GM13977 (cell line): ENCODE measurements around the gene TMEM63A.

ENCODE experiments used
- DNase-seq: peaks from one replicate; pipeline ENCODE4 v3.0.0; 2012; ENCODE audit warnings: low spot score
- CTCF ChIP-seq: IDR thresholded peaks from 2 replicates; pipeline ENCODE4 v1.5.1; 2012; ENCODE audit warnings: mild to moderate bottlenecking, control low read depth; ENCODE audit not compliant: insufficient read depth; ENCODE audit errors: extremely low read depth, missing control alignments
- in situ Hi-C: fragments of 300-500 bp; cut with MboI; formaldehyde crosslinking; loops from one replicate; pipeline ENCODE4 v1.12.0; 2022; ENCODE audit warnings: low sequenced_read_pairs, low pct_unique_long_range_greater_than_20kb, mixed read lengths, inconsistent platforms; ENCODE audit not compliant: unreplicated experiment

TMEM63A gene

GRCh38 chr1:225917101-225917500 is 34.9 kb upstream of the TMEM63A start:
- DNase-seq, result no peak
- no peak for TF ChIP-seq CTCF
- in situ Hi-C loops, result no loop called here

- in situ Hi-C loops, result no loop called here
- no peak for DNase-seq
These were observed 33.4 kb upstream of the TMEM63A start for GRCh38 chr1:225915538-225915991.

GRCh38 chr1:225914947-225915346 is 32.8 kb upstream of the TMEM63A start:
- DNase-seq, result no peak
- in situ Hi-C loops, result no loop called here
- no peak for TF ChIP-seq CTCF

More at GRCh38 chr1:225915538-225915991, 33.4 kb upstream of the TMEM63A start:
- TF ChIP-seq CTCF, result no peak

GRCh38 chr1:225914391-225914790 is 32.2 kb upstream of the TMEM63A start:
- in situ Hi-C loops, result no loop called here
- no peak for TF ChIP-seq CTCF
- DNase-seq, result no peak

GRCh38 chr1:225911191-225912130 is 29.3 kb upstream of the TMEM63A start:
- in situ Hi-C loops, result no loop called here
- peak; percentile 79 for TF ChIP-seq CTCF
- DNase-seq, result peak; percentile 82

- no peak for TF ChIP-seq CTCF
- in situ Hi-C loops, result no loop called here
- DNase-seq, result no peak
These were observed 27.3 kb upstream of the TMEM63A start for GRCh38 chr1:225909477-225909876.
